Measurements from ENCODE around the gene MOB1A. TPM values are rescaled to one million over a fixed set of nuclear protein-coding genes. Genes with fewer than 3 reads are reported as not detected.

Gene MOB1A
- total RNA-seq, 4 donors from 2014 or later = 92.4 to 117 (median 106) TPM

GRCh38 chr2:74146929-74147726 is 31.6 kb downstream of the MOB1A start:
- no peak for TF ChIP-seq POLR2A (IDR thresholded peaks at IDR 0.05)
- TF ChIP-seq CTCF (IDR thresholded peaks at IDR 0.05) = no peak
- H3K36me3 ChIP-seq = peaks cover 0 to 2% of the 10 kb centered on the region in 2 donors
- no peaks in the 10 kb centered on the region for H3K27me3 ChIP-seq
- intact Hi-C loops (cut with DNase I) = loop anchor here (10.0 kb wide), 1 partner anchor 322 kb away; the partner anchor contains the start of gene STAMBP
- H3K4me3 ChIP-seq (replicated peaks in 1 of 3) = peak overlapping the region; percentile 38 to 91 (median 68)
- H3K27ac ChIP-seq = peak overlapping the region in 2 of 3 donors; percentile 24 to 36
- H3K9me3 ChIP-seq = no peaks in the 10 kb centered on the region
- peaks cover 16 to 21% of the 10 kb centered on the region in 2 donors for H3K4me1 ChIP-seq
- DNase-seq = peak in 1 of 2 donors; percentile 27
- 7 to 9% methylated on average over 23 to 29 of the region's 29 CpGs for WGBS, 2 donors

GRCh38 chr2:74142340-74142739 is 36.3 kb downstream of the MOB1A start:
- intact Hi-C loops (cut with DNase I) = loop anchor here (10.0 kb wide), 1 partner anchor 318 kb away; the partner anchor contains the start of gene STAMBP
- Histone ChIP-seq H3K27ac (no peak overlapping the region), H3K4me3 (replicated peaks in 1 of 3) (no peak overlapping the region), H3K4me1 (peaks cover 10 to 12% of the 10 kb centered on the region in 2 donors), H3K9me3 (no peaks in the 10 kb centered on the region), H3K27me3 (no peaks in the 10 kb centered on the region), H3K36me3 (no peaks in the 10 kb centered on the region)
- WGBS, 2 donors = 78 to 79% methylated on average over 6 of the region's 6 CpGs
- DNase-seq = no peak
- TF ChIP-seq POLR2A (IDR thresholded peaks at IDR 0.05) = no peak
- TF ChIP-seq CTCF (IDR thresholded peaks at IDR 0.05) = no peak

- no peak for DNase-seq
- Histone ChIP-seq H3K4me1 (no peaks in the 10 kb centered on the region), H3K36me3 (no peaks in the 10 kb centered on the region), H3K9me3 (no peaks in the 10 kb centered on the region), H3K27me3 (no peaks in the 10 kb centered on the region), H3K27ac (no peak overlapping the region), H3K4me3 (replicated peaks in 1 of 3) (no peak overlapping the region)
- WGBS, 2 donors = 88 to 96% methylated on average over 10 to 19 of the region's 19 CpGs
- intact Hi-C loops (cut with DNase I) = no loop called here
- TF ChIP-seq CTCF (IDR thresholded peaks at IDR 0.05) (no peak), POLR2A (IDR thresholded peaks at IDR 0.05) (no peak)
Observed at GRCh38 chr2:74138600-74139323, 39.9 kb downstream of the MOB1A start.

- intact Hi-C loops (cut with DNase I) = no loop called here
- H3K4me1 ChIP-seq = no peaks in the 10 kb centered on the region
- no peak for TF ChIP-seq CTCF (IDR thresholded peaks at IDR 0.05)
- TF ChIP-seq POLR2A (IDR thresholded peaks at IDR 0.05) = no peak
- 92 to 94% methylated on average over 10 to 11 of the region's 11 CpGs for WGBS, 2 donors
- H3K27ac ChIP-seq = no peak overlapping the region
- no peaks in the 10 kb centered on the region for H3K36me3 ChIP-seq
- H3K9me3 ChIP-seq = no peaks in the 10 kb centered on the region
- DNase-seq = no peak
- no peaks in the 10 kb centered on the region for H3K27me3 ChIP-seq
- H3K4me3 ChIP-seq (replicated peaks in 1 of 3) = no peak overlapping the region
Observed at GRCh38 chr2:74137651-74138599, 40.8 kb downstream of the MOB1A start.
